Measurements from ENCODE around the gene SLC38A10. TPM values are rescaled to one million over a fixed set of nuclear protein-coding genes. Genes with fewer than 3 reads are reported as not detected.

SLC38A10 gene
- total and polyA plus RNA-seq, 8 donors: 72.8 to 190 (median 96.9) TPM

- peak; percentile 76 to 88 (median 81) for DNase-seq
- ATAC-seq: peak; percentile 62 to 86 (median 74)
- Histone ChIP-seq H3K4me3 (no peak overlapping the region), H3K4me1 (no peaks in the 10 kb centered on the region), H3K9me3 (no peaks in the 10 kb centered on the region), H3K36me3 (peaks cover 3 to 49% (median 23%) of the 10 kb centered on the region in 3 donors), H3K27ac (peak overlapping the region in 1 of 4 donors; percentile 10), H3K27me3 (no peaks in the 10 kb centered on the region)
- no peak for FAIRE-seq
- intact Hi-C loops (cut with DNase I): loop anchor here in 2 of 3 donors (5.0 to 10.0 kb wide), 3 partner anchors 227 to 350 kb away; no protein-coding TSS in a partner anchor
- TF ChIP-seq CTCF (IDR thresholded peaks at IDR 0.05): no peak
- 49 to 50% methylated on average over 35 of the region's 35 CpGs for WGBS, 2 donors
Measured at GRCh38 chr17:81254955-81255717, 40.0 kb downstream of the SLC38A10 start.

GRCh38 chr17:81253358-81254131 is 41.6 kb downstream of the SLC38A10 start:
- intact Hi-C loops (cut with DNase I): loop anchor here in 2 of 3 donors (10.0 kb wide), 2 partner anchors 231 to 351 kb away; no protein-coding TSS in a partner anchor
- WGBS, 2 donors: 64 to 65% methylated on average over 19 of the region's 19 CpGs
- peak; percentile 27 to 57 (median 54) for TF ChIP-seq CTCF (IDR thresholded peaks at IDR 0.05)
- Histone ChIP-seq H3K36me3 (peaks cover 3 to 41% (median 8%) of the 10 kb centered on the region in 3 donors), H3K27me3 (no peaks in the 10 kb centered on the region), H3K4me3 (no peak overlapping the region), H3K9me3 (no peaks in the 10 kb centered on the region), H3K27ac (no peak overlapping the region), H3K4me1 (no peaks in the 10 kb centered on the region)
- FAIRE-seq: no peak
- DNase-seq: peak in 2 of 6 donors; percentile 38 to 49
- ATAC-seq: peak; percentile 43 to 57 (median 44)

GRCh38 chr17:81252987-81253329 is 42.1 kb downstream of the SLC38A10 start:
- intact Hi-C loops (cut with DNase I): loop anchor here in 2 of 3 donors (10.0 kb wide), 2 partner anchors 232 to 352 kb away; no protein-coding TSS in a partner anchor
- TF ChIP-seq CTCF (IDR thresholded peaks at IDR 0.05): no peak

GRCh38 chr17:81252326-81252986 is 42.7 kb downstream of the SLC38A10 start:
- H3K9me3 ChIP-seq: no peaks in the 10 kb centered on the region
- no peak overlapping the region for H3K27ac ChIP-seq
- 89 to 92% methylated on average over 14 to 15 of the region's 15 CpGs for WGBS, 2 donors
- no peak overlapping the region for H3K4me3 ChIP-seq
- ATAC-seq (no peak), FAIRE-seq (no peak), DNase-seq (peak in 2 of 6 donors; percentile 22 to 64)
- no peaks in the 10 kb centered on the region for H3K27me3 ChIP-seq
- peaks cover 3 to 31% (median 8%) of the 10 kb centered on the region in 3 donors for H3K36me3 ChIP-seq
- no peak for TF ChIP-seq CTCF (IDR thresholded peaks at IDR 0.05)
- no peaks in the 10 kb centered on the region for H3K4me1 ChIP-seq
- intact Hi-C loops (cut with DNase I): loop anchor here in 2 of 3 donors (10.0 kb wide), 2 partner anchors 232 to 352 kb away; no protein-coding TSS in a partner anchor

More at GRCh38 chr17:81252987-81253329, 42.1 kb downstream of the SLC38A10 start:
- WGBS, 2 donors: 76% methylated on average over 14 to 15 of the region's 15 CpGs
- Histone ChIP-seq H3K27me3 (no peaks in the 10 kb centered on the region), H3K27ac (no peak overlapping the region), H3K9me3 (no peaks in the 10 kb centered on the region), H3K4me3 (no peak overlapping the region), H3K4me1 (no peaks in the 10 kb centered on the region), H3K36me3 (peaks cover 3 to 35% (median 8%) of the 10 kb centered on the region in 3 donors)
- ATAC-seq (no peak), FAIRE-seq (no peak), DNase-seq (peak in 2 of 6 donors; percentile 35 to 73)
